ENCODE data around the gene C22orf15. TPM values are rescaled to one million over a fixed set of nuclear protein-coding genes. Genes with fewer than 3 reads are reported as not detected.

The C22orf15 gene
- total RNA-seq, 2 donors from 2014 or later, result 1.5 to 2.2 TPM

GRCh38 chr22:23777776-23778576 lies 15.2 kb downstream of the C22orf15 start:
- Histone ChIP-seq H3K4me1 (ENCODE audit: control insufficient read depth, insufficient read depth, low read length) (peaks cover 3% of the 10 kb centered on the region), H3K9me3 (ENCODE audit: control insufficient read depth, low read length) (no peaks in the 10 kb centered on the region), H3K9ac (ENCODE audit: extremely low read depth, low read length, poor library complexity, severe bottlenecking) (no peak overlapping the region), H3K27me3 (ENCODE audit: control insufficient read depth, insufficient read depth, low read length, poor library complexity, severe bottlenecking) (no peaks in the 10 kb centered on the region), H3K27ac (ENCODE audit: low read depth, low read length) (no peak overlapping the region), H3K4me3 (ENCODE audit: low read length) (no peak overlapping the region), H3K36me3 (ENCODE audit: control insufficient read depth, insufficient read depth, low read length) (no peaks in the 10 kb centered on the region)
- Mint-ChIP-seq H3K4me3 (no peak overlapping the region), H3K36me3 (ENCODE audit: low read depth) (no peaks in the 10 kb centered on the region), H3K27ac (no peak overlapping the region), H3K27me3 (ENCODE audit: insufficient read depth) (peaks cover 30% of the 10 kb centered on the region), H3K9me3 (no peaks in the 10 kb centered on the region), H3K4me1 (peaks cover 18% of the 10 kb centered on the region)
- 93 to 94% methylated on average over 8 to 11 of the region's 11 CpGs for WGBS, 2 experiments (ENCODE audit: insufficient coverage in 1 of 2, insufficient read length in 1 of 2)
- no peak for DNase-seq
- no peak for TF ChIP-seq CTCF (conservative IDR thresholded peaks at IDR 0.05)

- TF ChIP-seq CTCF (conservative IDR thresholded peaks at IDR 0.05), result no peak
- H3K9me3 ChIP-seq (ENCODE audit: control insufficient read depth, low read length), result no peaks in the 10 kb centered on the region
- Mint-ChIP-seq H3K27me3 (ENCODE audit: insufficient read depth) (peaks cover 24% of the 10 kb centered on the region), H3K36me3 (ENCODE audit: low read depth) (no peaks in the 10 kb centered on the region), H3K27ac (no peak overlapping the region), H3K4me3 (no peak overlapping the region), H3K9me3 (no peaks in the 10 kb centered on the region), H3K4me1 (peaks cover 12% of the 10 kb centered on the region)
- no peak for DNase-seq
- H3K27me3 ChIP-seq (ENCODE audit: control insufficient read depth, insufficient read depth, low read length, poor library complexity, severe bottlenecking), result no peaks in the 10 kb centered on the region
- no peaks in the 10 kb centered on the region for H3K36me3 ChIP-seq (ENCODE audit: control insufficient read depth, insufficient read depth, low read length)
- WGBS, 2 experiments (ENCODE audit: insufficient coverage in 1 of 2, insufficient read length in 1 of 2), result 84 to 92% methylated on average over 1 to 3 of the region's 3 CpGs
- no peak overlapping the region for H3K9ac ChIP-seq (ENCODE audit: extremely low read depth, low read length, poor library complexity, severe bottlenecking)
- no peak overlapping the region for H3K4me3 ChIP-seq (ENCODE audit: low read length)
- no peak overlapping the region for H3K27ac ChIP-seq (ENCODE audit: low read depth, low read length)
- H3K4me1 ChIP-seq (ENCODE audit: control insufficient read depth, insufficient read depth, low read length), result peaks cover 1% of the 10 kb centered on the region
Observed at GRCh38 chr22:23778577-23778900, 15.7 kb downstream of the C22orf15 start.

GRCh38 chr22:23779083-23779482 lies 16.3 kb downstream of the C22orf15 start:
- 95% methylated on average over 12 to 16 of the region's 16 CpGs for WGBS, 2 experiments (ENCODE audit: insufficient coverage in 1 of 2, insufficient read length in 1 of 2)
- H3K27me3 ChIP-seq (ENCODE audit: control insufficient read depth, insufficient read depth, low read length, poor library complexity, severe bottlenecking), result no peaks in the 10 kb centered on the region
- Mint-ChIP-seq H3K4me3 (no peak overlapping the region), H3K27ac (no peak overlapping the region), H3K4me1 (peaks cover 10% of the 10 kb centered on the region), H3K27me3 (ENCODE audit: insufficient read depth) (peaks cover 19% of the 10 kb centered on the region), H3K9me3 (no peaks in the 10 kb centered on the region), H3K36me3 (ENCODE audit: low read depth) (no peaks in the 10 kb centered on the region)
- no peak for TF ChIP-seq CTCF (conservative IDR thresholded peaks at IDR 0.05)
- no peaks in the 10 kb centered on the region for H3K9me3 ChIP-seq (ENCODE audit: control insufficient read depth, low read length)
- H3K27ac ChIP-seq (ENCODE audit: low read depth, low read length), result no peak overlapping the region
- no peak for DNase-seq
- H3K4me1 ChIP-seq (ENCODE audit: control insufficient read depth, insufficient read depth, low read length), result no peaks in the 10 kb centered on the region
- no peak overlapping the region for H3K9ac ChIP-seq (ENCODE audit: extremely low read depth, low read length, poor library complexity, severe bottlenecking)
- H3K36me3 ChIP-seq (ENCODE audit: control insufficient read depth, insufficient read depth, low read length), result no peaks in the 10 kb centered on the region
- H3K4me3 ChIP-seq (ENCODE audit: low read length), result no peak overlapping the region
